H1 (cell line): ENCODE measurements around the gene LANCL3. TPM values are rescaled to one million over a fixed set of nuclear protein-coding genes. Genes with fewer than 3 reads are reported as not detected.

Source experiments
- CTCF ChIA-PET: fragments of 300-600 bp; sonication (Branson Sonifier 250); formaldehyde crosslinking; loops from one replicate; lab custom pipeline; 2021; ENCODE audit not compliant: partially characterized antibody; lab: Charles Lee
- POLR2A ChIA-PET: fragments of 300-600 bp; sonication (Branson Sonifier 250); formaldehyde crosslinking; loops from one replicate; lab custom pipeline; 2021; ENCODE audit warnings: inconsistent platforms; ENCODE audit not compliant: partially characterized antibody; lab: Charles Lee
- DNase-seq, 2 experiments: peaks; one replicate each; pipeline versions ENCODE4 v3.0.0 to v3.0.0-alpha.2; 2010 to 2022; ENCODE audit warnings: low spot score in 2 of 2, low read depth in 1 of 2, mixed read lengths in 1 of 2
- FAIRE-seq: peaks from 2 replicates; lab custom pipeline; 2011; peaks lifted over from hg19 to GRCh38; lab: Jason Lieb, UNC
- H2AFZ ChIP-seq: 2 replicates; pipeline ENCODE4 v1.8.1; 2012; ENCODE audit warnings: low read length, inconsistent platforms
- H2AK5ac ChIP-seq: 2 replicates; pipeline ENCODE4 v1.6.1; 2013; ENCODE audit warnings: low read depth, low read length
- H2BK120ac ChIP-seq: replicated peaks from 2 replicates; pipeline ENCODE3; 2013; ENCODE audit warnings: low read depth, low read length, inconsistent platforms
- H2BK12ac ChIP-seq: 2 replicates; pipeline ENCODE4 v1.6.1; 2013; ENCODE audit warnings: low read depth, low read length
- H2BK15ac ChIP-seq: 2 replicates; pipeline ENCODE4 v1.6.1; 2013; ENCODE audit warnings: low read length
- H2BK20ac ChIP-seq: 2 replicates; pipeline ENCODE4 v1.6.1; 2013; ENCODE audit warnings: low read length
- H2BK5ac ChIP-seq: 2 replicates; pipeline ENCODE4 v1.6.1; 2013; ENCODE audit warnings: low read depth, low read length
- H3K14ac ChIP-seq: 2 replicates; pipeline ENCODE4 v1.6.1; 2013; ENCODE audit warnings: inconsistent platforms; ENCODE audit not compliant: insufficient read length
- H3K18ac ChIP-seq: 2 replicates; pipeline ENCODE4 v1.6.1; 2013; ENCODE audit warnings: low read length; ENCODE audit errors: extremely low read depth
- H3K23ac ChIP-seq: 2 replicates; pipeline ENCODE4 v1.6.1; 2013; ENCODE audit warnings: inconsistent platforms; ENCODE audit not compliant: insufficient read length
- H3K23me2 ChIP-seq: 2 replicates; pipeline ENCODE4 v1.6.1; 2013; ENCODE audit warnings: low read depth, low read length
- H3K27ac ChIP-seq: 2 replicates; pipeline ENCODE4 v1.6.1; 2011; ENCODE audit warnings: low read depth, low read length, inconsistent platforms
- H3K27me3 ChIP-seq, 4 experiments: replicated peaks in 1 of 4; 1 replicate in 1 of 4; 2 replicates in 3 of 4; pipeline versions ENCODE4 v1.6.1 to v1.8.1; 2011 to 2013; ENCODE audit warnings: low read length in 3 of 4, mild to moderate bottlenecking in 3 of 4, inconsistent platforms in 2 of 4, mixed read lengths in 2 of 4, moderate library complexity in 1 of 4; ENCODE audit not compliant: control insufficient read depth in 3 of 4, insufficient read depth in 3 of 4; ENCODE audit errors: extremely low read depth in 1 of 4
- H3K36me3 ChIP-seq, 4 experiments: 2 replicates each; pipeline versions ENCODE4 v1.6.1 to v1.8.1; 2011 to 2013; ENCODE audit warnings: mild to moderate bottlenecking in 4 of 4, low read length in 3 of 4, moderate library complexity in 2 of 4, control low read depth in 1 of 4, inconsistent platforms in 1 of 4; ENCODE audit not compliant: insufficient read depth in 4 of 4, control insufficient read depth in 2 of 4
- H3K4ac ChIP-seq: replicated peaks from 2 replicates; pipeline ENCODE3; 2013; ENCODE audit warnings: low read length, low read depth, mixed read lengths, inconsistent platforms; ENCODE audit not compliant: insufficient read length
- H3K4me1 ChIP-seq, 4 experiments: replicated peaks in 1 of 4; 1 replicate in 1 of 4; 2 replicates in 3 of 4; pipeline versions ENCODE4 v1.6.1 to v1.8.1; 2011 to 2013; ENCODE audit warnings: low read length in 3 of 4, inconsistent platforms in 2 of 4, mixed read lengths in 1 of 4; ENCODE audit not compliant: insufficient read depth in 4 of 4, control insufficient read depth in 3 of 4
- H3K4me2 ChIP-seq, 2 experiments: 2 replicates each; pipeline versions ENCODE4 v1.6.1 to v1.8.1; 2011 to 2013; ENCODE audit warnings: low read depth in 2 of 2, low read length in 2 of 2, control low read depth in 1 of 2, inconsistent platforms in 1 of 2, mild to moderate bottlenecking in 1 of 2; ENCODE audit not compliant: insufficient read depth in 1 of 2
- H3K4me3 ChIP-seq, 4 experiments: fragments of 200-600, 300-600 bp in 1 of 4; sonication (generic), shearing (Covaris generic), sonication (Bioruptor Twin) in 1 of 4; 2 replicates each; pipeline versions ENCODE4 v1.5.1 to v1.8.1; 2011 to 2016; ENCODE audit warnings: low read length in 4 of 4, low read depth in 3 of 4, control low read depth in 2 of 4, inconsistent platforms in 2 of 4, mild to moderate bottlenecking in 2 of 4, mixed read lengths in 1 of 4, moderate library complexity in 1 of 4; ENCODE audit not compliant: insufficient read depth in 2 of 4; ENCODE audit errors: extremely low read depth in 1 of 4
- H3K56ac ChIP-seq: replicated peaks from 2 replicates; pipeline ENCODE3; 2013; ENCODE audit warnings: low read depth, mild to moderate bottlenecking, mixed read lengths, low read length, inconsistent platforms; ENCODE audit not compliant: insufficient read length
- H3K79me1 ChIP-seq: 2 replicates; pipeline ENCODE4 v1.6.1; 2013; ENCODE audit warnings: low read depth, low read length, control low read depth
- H3K79me2 ChIP-seq, 2 experiments: 2 replicates each; pipeline versions ENCODE4 v1.6.1 to v1.8.1; 2012 to 2013; ENCODE audit warnings: low read length in 2 of 2, mild to moderate bottlenecking in 2 of 2, inconsistent platforms in 1 of 2; ENCODE audit not compliant: insufficient read depth in 2 of 2, control insufficient read depth in 1 of 2
- H3K9ac ChIP-seq, 4 experiments: replicated peaks in 1 of 4; 1 replicate in 1 of 4; 2 replicates in 3 of 4; pipeline versions ENCODE4 v1.6.1 to v1.8.1; 2011 to 2013; ENCODE audit warnings: low read depth in 3 of 4, low read length in 3 of 4, control low read depth in 2 of 4, mild to moderate bottlenecking in 2 of 4, moderate library complexity in 2 of 4, inconsistent platforms in 1 of 4; ENCODE audit errors: extremely low read depth in 1 of 4
- H3K9me3 ChIP-seq, 2 experiments: 2 replicates each; pipeline versions ENCODE4 v1.6.1 to v1.8.1; 2012 to 2013; ENCODE audit warnings: mild to moderate bottlenecking in 2 of 2, moderate library complexity in 2 of 2, control low read depth in 1 of 2, inconsistent platforms in 1 of 2, low read depth in 1 of 2, low read length in 1 of 2, mixed read lengths in 1 of 2; ENCODE audit not compliant: insufficient read depth in 2 of 2
- H4K20me1 ChIP-seq, 2 experiments: replicated peaks in 1 of 2; 2 replicates each; pipeline versions ENCODE3 to v1.8.1; 2011 to 2013; ENCODE audit warnings: inconsistent platforms in 2 of 2, low read length in 2 of 2, mild to moderate bottlenecking in 1 of 2; ENCODE audit not compliant: insufficient read depth in 2 of 2, control insufficient read depth in 1 of 2
- H4K5ac ChIP-seq: 2 replicates; pipeline ENCODE4 v1.6.1; 2013; ENCODE audit warnings: low read length, low read depth, mixed read lengths, inconsistent platforms; ENCODE audit not compliant: insufficient read length
- H4K8ac ChIP-seq: 2 replicates; pipeline ENCODE4 v1.8.0; 2013; ENCODE audit warnings: mild to moderate bottlenecking, moderate library complexity, low read length, inconsistent platforms; ENCODE audit not compliant: insufficient read depth; ENCODE audit errors: extremely low read depth
- H4K91ac ChIP-seq: replicated peaks from 2 replicates; pipeline ENCODE3; 2013; ENCODE audit warnings: low read length, mixed read lengths, inconsistent platforms; ENCODE audit not compliant: insufficient read length
- SIRT6 ChIP-seq: IDR thresholded peaks from one replicate; pipeline ENCODE4 v1.7.1; 2012; ENCODE audit warnings: low read length, inconsistent platforms
- WGBS, 2 experiments: shearing (Covaris generic) in 1 of 2; methylation state at CpG; one replicate each; pipeline versions ENCODE4 v1.1.6 to v1.1.7; 2013 to 2015; ENCODE audit warnings: low lambda C conversion rate in 2 of 2, mixed read lengths in 2 of 2, inconsistent platforms in 1 of 2, low coverage in 1 of 2, missing lambda C conversion rate in 1 of 2; ENCODE audit not compliant: insufficient replicate concordance in 2 of 2, insufficient coverage in 1 of 2, insufficient read length in 1 of 2; ENCODE audit errors: extremely low coverage in 1 of 2, missing lambda C conversion rate in 1 of 2; 5-methylcytosine and 5-hydroxymethylcytosine counted together
- polyA plus RNA-seq, 7 experiments: library from polyadenylated mRNA; depleted of rRNA in 3 of 7; stranded (reverse) in 5 of 7; unstranded in 2 of 7; fragments of >200 nt in 5 of 7; fragments of 200-250 nt in 2 of 7; gene quantifications; 1 replicate in 5 of 7; 2 replicates in 1 of 7; 4 replicates in 1 of 7; pipeline versions ENCODE4 v1.2.1 to v1.2.3, GENCODE V29; 2011 to 2013; ENCODE audit warnings: missing spikeins in 2 of 7, mixed read lengths in 2 of 7
- total RNA-seq: library from RNA; stranded (reverse); fragmentation: NEBNext Ultra II Directional; extraction: Animal tissue kit (Norgen Biotek cat#: 25700); gene quantifications from 2 replicates; pipeline ENCODE4 v1.2.1, GENCODE V29; 2021

LANCL3 gene
- total and polyA plus RNA-seq, 2 of the 8 experiments (the other 6 are each of a cell fraction or from before 2014, with no cell fraction given), result 0.11 to 0.37 TPM

GRCh38 chrX:37701588-37701987 lies 130.1 kb downstream of the LANCL3 start:
- H3K14ac ChIP-seq, result no peak overlapping the region
- H4K20me1 ChIP-seq, result no peaks in the 10 kb centered on the region
- H2BK15ac ChIP-seq, result no peak overlapping the region
- no peak overlapping the region for H2BK20ac ChIP-seq
- no peak overlapping the region for H2BK12ac ChIP-seq
- 0 out of 2 replicates have a peak overlapping the region, but pooled peaks have one; percentile 14 for H3K18ac ChIP-seq
- H2BK120ac ChIP-seq, result no peak overlapping the region
- no peak for TF ChIP-seq SIRT6
- TF ChIP-seq, all 59 proteins: peak for 0
- DNase-seq, result no peak
- Histone ChIP-seq H4K91ac (no peak overlapping the region), H3K27ac (no peak overlapping the region), H3K4me1 (no peaks in the 10 kb centered on the region), H2AK5ac (no peak overlapping the region), H3K4me2 (no peak overlapping the region), H3K23me2 (no peaks in the 10 kb centered on the region), H3K79me1 (no peaks in the 10 kb centered on the region), H3K9me3 (no peaks in the 10 kb centered on the region), H3K36me3 (no peaks in the 10 kb centered on the region), H4K5ac (no peak overlapping the region), H3K4me3 (no peak overlapping the region), H3K56ac (no peak overlapping the region), H3K4ac (no peak overlapping the region), H3K79me2 (no peaks in the 10 kb centered on the region), H3K9ac (no peak overlapping the region), H4K8ac (no peak overlapping the region), H3K23ac (no peak overlapping the region), H3K27me3 (no peaks in the 10 kb centered on the region), H2AFZ (no peak overlapping the region), H2BK5ac (no peak overlapping the region)
- CTCF ChIA-PET, result no interaction called here
- WGBS, 2 experiments, result 11% methylated on average over 1 of the region's 4 CpGs; no CpG with 5 or more reads in 1 of the 2 experiments
- POLR2A ChIA-PET, result no interaction called here
- FAIRE-seq, result no peak
